ENCODE measurements around the gene PEX5L.

DNA sequence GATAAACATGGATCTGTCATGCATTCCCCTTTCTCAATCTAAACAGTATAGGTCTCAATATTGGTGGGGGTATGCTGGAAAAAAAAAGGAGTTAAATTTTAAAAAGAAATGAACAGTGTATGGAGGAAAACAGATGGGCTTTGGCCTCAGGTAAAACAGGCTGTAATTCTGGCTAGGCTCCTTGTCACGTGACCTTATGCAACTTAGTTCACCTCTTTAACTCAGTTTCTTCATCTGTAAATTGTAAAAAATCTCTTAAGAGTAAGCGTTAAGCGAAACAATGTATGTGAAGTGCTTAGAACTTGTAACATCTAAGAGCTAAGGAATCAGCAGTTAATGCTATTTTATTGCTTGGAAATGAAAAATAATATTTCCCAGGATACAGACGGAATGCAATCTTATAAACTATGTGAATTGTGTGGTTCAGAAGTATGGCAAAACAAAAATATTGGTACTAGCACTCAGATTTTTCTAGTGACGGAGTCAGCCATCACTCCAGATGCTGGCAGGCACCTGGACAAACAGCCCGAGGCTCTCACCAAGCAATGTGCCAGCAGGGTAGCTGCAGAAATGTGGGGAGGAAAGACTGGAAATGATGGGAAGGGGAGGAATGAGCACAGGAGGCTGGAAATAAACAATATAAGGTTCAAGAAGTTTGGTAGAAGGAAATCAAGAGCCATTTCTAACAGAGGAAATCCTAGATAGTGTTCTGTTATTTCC lies 211.1 kb downstream of the PEX5L start:
- no peak for TF ChIP-seq CTCF (conservative IDR thresholded peaks at IDR 0.05; ENCODE audit: low read depth in 2 of 2)
- TF ChIP-seq REST (IDR thresholded peaks at IDR 0.05; ENCODE audit: unreplicated experiment) = no peak
- no peak for TF ChIP-seq CREB1 (CRISPR knock-in tag; IDR thresholded peaks at IDR 0.05; ENCODE audit: low read depth)
- no peak for TF ChIP-seq JUNB (IDR thresholded peaks at IDR 0.05; ENCODE audit: unreplicated experiment)
- TF ChIP-seq POLR2AphosphoS5 (IDR thresholded peaks at IDR 0.05; ENCODE audit: low read depth) = no peak
